HG03060 (cell line): ENCODE results near the gene PGBD5.
"Not testable (repeated sequence)": the region's sequence is repeated elsewhere in the genome, so short reads cannot be mapped to it uniquely, and the experiment has no call there.

Experiments
- ATAC-seq: cut with Tn5 transposase; IDR thresholded peaks from one replicate; pipeline ENCODE4 v1.9.1; 2021; ENCODE audit warnings: low read depth, moderate number of reproducible peaks; ENCODE audit not compliant: unreplicated experiment

PGBD5 gene

GRCh38 chr1:230427094-230427876, 1.2 kb upstream of the PGBD5 start:
- ATAC-seq: no peak

GRCh38 chr1:230425252-230426091, 660 bp downstream of the PGBD5 start:
- no peak for ATAC-seq

GRCh38 chr1:230424391-230425251, 1.5 kb downstream of the PGBD5 start:
- ATAC-seq: no peak

GRCh38 chr1:230423951-230424350, 2.2 kb downstream of the PGBD5 start:
- ATAC-seq: no peak

GRCh38 chr1:230423261-230423660, 2.9 kb downstream of the PGBD5 start:
- ATAC-seq: no peak

- ATAC-seq: no peak
Measured at GRCh38 chr1:230422221-230422981, 3.7 kb downstream of the PGBD5 start.

- no peak for ATAC-seq
Measured at GRCh38 chr1:230421481-230421880, 4.7 kb downstream of the PGBD5 start.

GRCh38 chr1:230420372-230420771, 5.8 kb downstream of the PGBD5 start:
- ATAC-seq: not testable (repeated sequence)

- ATAC-seq: no peak
Measured at GRCh38 chr1:230416430-230416829, 9.7 kb downstream of the PGBD5 start.

- ATAC-seq: no peak
Measured at GRCh38 chr1:230415405-230416132, 10.6 kb downstream of the PGBD5 start.

- no peak for ATAC-seq
Measured at GRCh38 chr1:230414694-230415093, 11.4 kb downstream of the PGBD5 start.

- ATAC-seq: no peak
Measured at GRCh38 chr1:230414102-230414501, 12.0 kb downstream of the PGBD5 start.

GRCh38 chr1:230413061-230413460, 13.1 kb downstream of the PGBD5 start:
- ATAC-seq: no peak

- no peak for ATAC-seq
Measured at GRCh38 chr1:230408971-230409370, 17.2 kb downstream of the PGBD5 start.

GRCh38 chr1:230407351-230407750, 18.8 kb downstream of the PGBD5 start:
- ATAC-seq: no peak

GRCh38 chr1:230406727-230407126, 19.4 kb downstream of the PGBD5 start:
- not testable (repeated sequence) for ATAC-seq

- ATAC-seq: no peak
Measured at GRCh38 chr1:230403442-230403841, 22.7 kb downstream of the PGBD5 start.

GRCh38 chr1:230401763-230402294, 24.3 kb downstream of the PGBD5 start:
- ATAC-seq: no peak

- ATAC-seq: no peak
Measured at GRCh38 chr1:230401101-230401500, 25.0 kb downstream of the PGBD5 start.
